NCI-H1930 (cell line): ENCODE measurements around the gene SCAMP1.

Experiments
- DNase-seq, 2 experiments: peaks; one replicate each; lab custom pipeline; 2025; lab: John Stamatoyannopoulos, UW

Gene SCAMP1

DNA sequence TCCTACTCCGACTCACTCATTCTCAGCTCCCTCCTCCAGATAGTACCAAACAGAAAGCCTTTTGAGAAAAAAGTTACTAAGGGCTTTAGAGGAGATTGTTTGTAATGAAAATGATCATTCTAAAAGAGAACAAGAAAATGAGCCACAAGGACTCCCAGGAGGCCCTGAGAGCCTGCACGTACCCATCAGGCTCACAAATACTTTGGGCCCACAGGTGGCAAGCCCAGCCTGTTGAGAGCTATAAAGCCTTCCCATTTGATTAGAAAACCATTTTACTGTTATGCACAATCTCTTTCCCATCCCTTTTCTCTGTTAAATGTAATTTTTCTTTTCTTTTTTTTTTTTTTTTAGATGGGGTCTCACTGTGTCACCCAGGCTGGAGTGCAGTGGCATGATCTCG is 152.0 kb downstream of the SCAMP1 start:
- no peak for DNase-seq

DNA sequence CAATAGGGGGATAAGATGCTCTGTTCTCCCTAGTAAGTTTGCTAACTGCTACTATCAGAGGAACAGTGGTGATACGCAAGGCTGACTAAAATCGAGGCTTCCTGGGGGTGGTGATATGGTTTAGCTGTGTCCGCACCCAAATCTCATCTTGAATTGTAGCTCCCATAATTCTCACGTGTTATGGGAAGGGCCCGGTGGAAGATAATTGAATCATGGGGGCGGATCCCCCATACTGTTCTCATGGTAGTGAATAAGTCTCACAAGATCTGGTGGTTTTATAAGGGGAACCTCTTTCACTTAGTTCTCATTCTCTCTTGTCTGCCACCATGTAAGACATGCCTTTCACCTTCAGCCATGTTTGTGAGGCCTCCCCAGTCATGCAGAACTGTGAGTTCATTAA is 153.0 kb downstream of the SCAMP1 start:
- no peak for DNase-seq

DNA sequence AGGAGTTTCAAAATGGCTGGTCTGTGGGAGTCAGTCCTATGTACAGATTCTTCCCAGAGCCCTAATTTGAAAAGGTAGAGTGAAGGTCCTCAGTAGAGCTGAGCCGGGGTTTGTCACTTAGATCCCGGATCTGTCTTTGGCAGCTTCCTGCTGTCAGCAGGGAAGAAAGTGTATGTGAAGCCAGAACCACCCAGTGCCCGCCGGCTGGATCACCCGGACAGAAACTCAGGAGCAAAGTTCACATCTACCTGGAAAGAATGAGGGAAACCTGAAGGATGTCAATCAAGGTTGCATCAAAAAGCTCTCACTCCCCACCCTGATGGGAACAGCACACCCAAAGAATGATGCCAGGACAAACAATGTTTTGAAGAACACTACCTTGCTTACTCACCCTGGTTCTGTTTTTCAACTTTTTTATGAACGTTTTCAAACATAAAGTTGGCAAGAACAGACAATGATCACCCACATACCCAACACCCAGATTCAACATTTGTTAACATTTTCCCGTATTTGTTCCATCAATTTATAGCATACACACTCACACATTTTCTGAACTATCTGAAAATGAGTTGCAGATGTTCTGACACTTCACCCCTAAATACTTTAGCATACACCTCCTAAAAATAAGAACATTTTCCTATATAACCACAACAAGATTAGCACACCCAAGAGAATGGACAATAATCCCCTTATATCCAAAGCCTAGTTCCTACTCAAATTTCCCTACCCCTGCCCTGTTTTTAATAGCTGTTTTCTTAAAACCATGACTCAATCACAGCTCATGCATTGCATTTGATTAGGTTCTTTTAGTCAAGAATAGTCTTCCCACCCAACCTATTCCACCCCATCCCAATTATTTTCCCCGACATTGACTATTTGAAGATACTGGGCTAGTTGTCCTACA is 154.3 kb downstream of the SCAMP1 start:
- DNase-seq: no peak

DNA sequence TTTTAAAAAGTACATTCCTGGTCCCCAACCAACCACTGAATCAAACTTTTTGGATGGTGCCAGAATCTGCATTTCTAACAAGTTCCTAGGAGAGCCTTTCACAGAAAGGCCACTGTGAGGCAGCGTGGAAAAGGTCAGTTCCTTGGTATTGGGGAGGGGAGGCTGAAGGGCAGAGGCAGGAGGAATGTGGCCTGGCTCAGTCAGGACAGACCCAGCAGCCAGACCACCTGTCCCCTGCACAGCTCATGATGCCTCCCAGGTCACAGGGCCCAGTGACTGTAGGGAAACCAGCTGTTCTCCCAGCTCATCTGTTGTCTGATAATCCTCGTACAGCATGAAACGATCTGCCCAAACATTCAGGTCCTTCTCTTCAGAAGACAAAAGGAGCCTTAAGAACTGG is 155.3 kb downstream of the SCAMP1 start:
- DNase-seq: no peak

DNA sequence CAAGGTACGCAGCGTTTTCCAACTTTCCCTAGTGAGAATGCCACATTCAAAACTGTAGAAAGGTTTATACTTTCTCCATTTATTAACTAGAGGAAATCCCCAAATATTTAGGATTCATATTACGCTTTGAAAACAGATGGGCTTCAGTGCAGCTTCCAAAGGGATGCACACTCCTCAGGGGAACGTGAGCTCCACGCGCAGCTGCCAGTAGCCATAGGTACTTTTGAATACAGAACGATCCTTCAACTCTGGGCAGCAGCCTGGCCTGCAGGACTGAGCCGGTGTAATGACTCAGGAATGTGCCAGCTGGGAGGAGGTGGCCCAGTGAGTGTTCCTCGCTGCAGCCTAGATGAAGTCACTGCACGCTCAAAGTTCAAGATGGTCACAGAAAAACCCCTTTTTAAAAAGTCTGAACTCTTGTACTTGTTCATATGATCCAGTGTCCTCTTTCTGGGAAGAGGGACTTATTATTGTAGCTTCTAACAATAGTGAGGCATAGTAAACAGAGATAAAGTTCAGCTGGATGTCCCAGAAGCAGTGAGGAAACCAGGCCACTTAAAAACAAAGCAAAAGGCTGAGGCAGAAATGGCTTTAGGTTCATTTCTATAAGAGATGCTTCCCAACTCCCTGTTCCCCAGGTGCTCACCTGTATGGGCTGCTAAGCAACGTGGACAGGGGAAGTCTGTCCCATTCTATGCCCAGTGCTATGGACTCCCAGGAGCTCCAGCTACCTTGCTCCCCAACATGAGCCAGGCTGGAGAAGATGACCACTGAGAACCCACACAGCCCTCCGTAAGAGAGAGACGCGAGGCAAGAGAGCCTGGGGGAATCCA is 158.2 kb downstream of the SCAMP1 start:
- no peak for DNase-seq

DNA sequence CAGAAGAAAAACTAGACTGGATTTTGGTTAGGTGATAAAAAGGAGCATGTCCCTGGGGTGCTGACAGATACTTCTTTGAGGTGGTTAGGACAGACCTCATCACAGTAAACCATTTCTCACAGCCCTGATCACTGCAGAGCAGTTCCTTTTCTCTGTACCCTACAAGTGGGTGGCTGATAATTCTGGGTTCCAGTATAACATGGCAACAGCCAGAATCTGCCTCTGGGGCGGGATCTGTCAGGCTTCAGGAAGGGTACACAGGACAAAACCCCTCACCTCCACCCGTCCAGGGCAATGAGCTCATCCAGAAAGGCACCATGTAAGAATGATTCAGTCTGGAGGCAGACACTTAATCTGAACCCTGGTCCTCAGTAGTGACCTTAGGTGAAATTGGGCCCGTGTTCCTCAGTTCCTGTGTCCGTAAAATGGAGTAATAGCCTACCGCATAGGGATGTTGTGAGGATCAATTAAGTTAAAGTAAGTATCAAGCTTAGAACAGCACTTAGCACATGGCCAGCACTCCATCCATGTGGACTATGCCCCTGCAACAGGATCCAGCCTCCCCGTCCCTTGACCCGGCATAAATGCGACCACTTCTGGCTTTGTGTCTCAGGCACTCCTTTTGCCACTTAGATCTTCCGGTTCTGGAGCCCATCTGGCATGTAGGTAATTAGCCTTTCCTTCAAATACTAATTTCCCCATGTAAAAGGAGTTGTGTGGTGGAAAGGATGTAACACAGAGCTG is 159.0 kb downstream of the SCAMP1 start:
- no peak for DNase-seq

DNA sequence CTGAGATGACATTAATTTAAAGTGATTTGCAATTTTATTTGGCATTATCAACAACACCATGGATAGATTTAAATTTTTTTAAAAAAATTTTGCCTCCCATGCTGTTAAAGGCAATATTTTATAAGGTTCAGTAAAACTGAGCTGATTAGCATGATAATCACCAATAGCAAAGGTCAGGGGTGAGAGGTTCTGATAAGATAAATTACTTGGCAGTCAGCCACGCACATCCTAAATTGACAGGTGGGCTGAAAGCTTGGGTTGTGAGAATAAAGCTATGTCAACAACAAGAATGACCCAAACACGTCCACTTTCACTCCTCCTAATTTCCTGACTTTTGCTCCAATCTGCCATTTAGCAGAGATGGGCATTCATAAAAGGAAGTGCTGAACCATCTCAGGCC is 161.0 kb downstream of the SCAMP1 start:
- no peak for DNase-seq

DNA sequence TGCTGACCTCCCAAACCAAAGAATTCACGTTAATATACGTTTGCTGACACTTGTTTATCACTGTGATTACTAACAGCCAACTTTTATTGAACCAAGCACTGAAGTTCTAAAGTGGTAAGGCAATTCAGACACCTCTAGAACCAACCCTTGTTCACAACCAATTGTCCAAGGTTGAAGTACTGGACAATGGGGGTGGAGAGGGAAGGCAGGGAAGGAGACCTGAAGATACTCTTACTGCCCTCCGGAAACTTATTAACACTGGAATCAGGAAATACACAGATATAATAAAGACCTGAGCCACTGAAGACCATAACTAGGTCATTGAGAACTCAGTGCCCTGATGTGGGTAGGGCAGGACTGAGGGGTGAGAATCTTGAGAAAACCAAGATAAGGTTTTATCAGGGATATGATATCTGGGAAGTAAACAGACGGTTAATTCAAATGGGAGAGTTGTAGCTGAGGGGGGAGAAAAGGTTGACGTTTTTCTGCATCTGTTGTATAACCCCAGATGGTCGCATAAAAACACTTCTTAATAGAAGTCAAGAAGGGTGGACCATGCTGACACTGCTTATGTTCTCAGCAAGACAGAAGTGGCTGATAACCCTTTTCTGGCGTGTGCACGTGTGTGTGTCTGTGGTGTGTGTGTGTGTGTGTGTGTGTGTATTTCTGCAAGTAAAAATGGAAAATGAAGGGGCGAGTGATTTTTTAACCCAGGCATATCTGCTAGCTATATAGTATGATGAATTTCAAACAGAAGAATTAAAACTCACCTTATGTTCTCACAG is 162.3 kb downstream of the SCAMP1 start:
- DNase-seq: no peak

DNA sequence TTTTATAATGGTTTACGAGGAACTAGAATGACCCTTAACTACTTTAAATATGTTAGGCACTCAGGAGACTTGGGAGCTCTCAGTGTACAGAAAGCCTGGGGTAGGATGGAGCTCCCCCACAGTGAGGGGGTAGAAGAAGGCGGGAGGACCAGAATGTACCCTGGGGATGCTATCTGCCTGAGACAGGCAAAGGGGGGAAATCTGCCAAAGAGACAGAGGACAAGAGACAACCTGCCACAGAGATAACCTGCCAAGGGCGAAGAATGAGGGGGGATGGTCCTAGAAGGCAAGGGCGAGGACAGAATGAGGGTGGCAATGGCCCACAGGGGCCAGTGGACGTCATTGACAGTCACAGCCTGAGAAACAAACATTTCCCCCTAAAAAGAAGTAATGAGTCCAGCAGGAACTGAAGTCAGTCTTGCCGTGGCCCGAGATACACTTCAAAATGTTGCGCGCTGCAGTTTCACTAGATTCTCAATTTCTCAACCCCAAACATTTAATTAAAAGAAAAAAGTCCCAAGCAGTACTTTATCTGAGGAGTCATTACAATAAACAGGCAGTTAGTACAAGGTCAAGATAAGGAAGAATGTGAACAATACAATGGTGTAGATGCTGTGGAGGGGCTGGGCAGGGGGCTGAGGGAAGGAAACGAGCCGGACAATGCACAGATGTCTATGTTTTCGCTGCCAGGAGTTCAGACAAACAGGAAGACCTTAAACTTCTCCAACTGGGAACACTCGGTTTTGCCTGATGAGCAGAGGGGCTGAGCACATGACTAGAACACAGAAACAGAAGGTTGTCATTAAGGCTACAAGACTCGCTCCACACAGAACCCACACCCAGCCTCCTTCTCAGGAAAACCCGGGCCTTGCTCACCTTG is 163.1 kb downstream of the SCAMP1 start:
- no peak for DNase-seq

DNA sequence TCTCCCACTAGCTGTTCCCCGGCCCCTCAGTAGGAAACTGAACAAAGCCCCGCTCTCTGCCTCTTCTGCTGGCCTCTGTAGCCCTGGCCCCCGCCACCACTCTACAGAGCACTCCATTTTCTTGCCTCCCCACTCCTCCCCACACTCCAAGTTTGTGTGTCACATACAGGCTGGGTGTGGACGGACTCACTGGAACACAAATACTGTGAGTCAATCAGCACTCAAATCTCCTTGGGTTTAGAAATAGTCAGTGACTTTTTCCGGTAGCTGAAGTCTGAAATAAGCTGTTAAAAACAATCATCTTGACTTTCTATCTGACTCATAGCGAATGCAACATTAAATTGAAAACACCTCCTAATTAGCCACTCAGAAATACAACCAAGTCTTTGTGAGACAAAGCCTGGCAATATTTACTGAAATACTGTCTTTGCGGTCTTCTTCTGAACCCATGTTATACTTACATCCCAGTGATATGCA is 165.7 kb downstream of the SCAMP1 start:
- no peak for DNase-seq

DNA sequence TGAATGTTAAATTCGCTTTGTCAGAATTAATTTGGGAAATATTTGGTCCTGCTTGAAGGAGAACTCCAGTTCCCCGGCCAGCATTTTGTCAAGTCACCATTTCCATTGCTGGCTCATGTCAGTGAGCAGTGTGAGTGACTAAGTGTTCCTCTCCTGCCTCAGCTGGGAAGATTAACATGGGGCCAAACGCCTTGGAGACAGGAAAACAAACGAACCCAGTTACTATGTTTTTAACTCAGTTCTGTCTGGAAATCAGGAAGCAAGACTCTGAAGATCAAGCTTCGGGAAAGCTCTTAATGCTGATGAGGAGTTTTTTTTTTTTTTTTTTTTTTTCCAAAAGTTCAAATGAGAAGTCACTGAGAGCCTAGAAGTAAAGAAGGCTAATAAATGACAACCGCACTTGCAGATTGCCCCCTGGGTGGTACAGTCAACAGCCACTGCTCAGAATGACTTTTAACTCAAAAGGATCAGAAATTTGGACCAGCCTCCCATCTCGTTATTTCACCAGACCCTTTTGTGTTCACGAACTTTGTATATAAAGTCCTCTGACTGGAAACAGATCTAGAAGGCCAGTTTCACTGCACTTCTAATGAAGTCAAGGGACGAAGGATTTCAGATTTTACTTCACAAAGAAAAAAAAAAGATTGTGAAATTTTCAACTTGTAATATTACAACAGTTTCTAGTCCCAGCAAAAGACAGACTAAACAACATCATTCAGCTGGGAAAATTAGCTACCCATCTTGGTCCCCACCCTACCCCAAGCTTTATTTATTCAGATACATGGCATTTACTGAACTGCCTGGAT is 166.8 kb downstream of the SCAMP1 start:
- no peak for DNase-seq

DNA sequence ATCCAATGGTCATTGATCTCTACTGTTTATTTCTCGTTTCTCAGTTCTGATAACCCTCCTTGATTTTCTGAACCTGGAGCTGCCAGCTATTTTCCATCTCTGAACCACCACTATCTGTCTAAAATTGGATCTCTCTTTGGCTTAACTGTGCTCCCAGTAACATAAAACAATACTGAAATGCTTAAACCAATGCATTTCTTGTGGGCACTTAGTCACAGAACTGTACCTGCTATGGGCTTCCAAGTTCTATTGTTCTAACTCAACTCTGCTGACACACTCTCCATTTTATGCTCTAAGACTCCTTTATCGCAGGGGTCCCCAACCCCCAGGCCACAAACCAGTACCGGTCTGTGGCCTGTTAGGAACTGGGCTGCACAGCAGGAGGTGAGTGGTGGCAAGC is 167.5 kb downstream of the SCAMP1 start:
- DNase-seq: no peak
